Spleen (tissue), 7 donors: ENCODE data around the gene RNF11.

ENCODE experiments used
- POLR2A ChIP-seq, 3 donors: fragments of 450-650 bp; IDR thresholded peaks; one replicate each; pipeline ENCODE4 v1.5.1; 2017; ENCODE audit warnings: antibody characterized with exemption in 3 of 3, mild to moderate bottlenecking in 1 of 3
- TF ChIP-seq, protein P1 (sequence below), 11 experiments: fragments of 200-600 bp in 7 of 11; fragments of 450-650 bp in 4 of 11; sonication (generic) in 4 of 11; IDR thresholded peaks in 8 of 11; conservative IDR thresholded peaks in 3 of 11; 1 replicate in 7 of 11; 2 replicates in 4 of 11; pipeline versions ENCODE4 v1.4.0 to v1.8.0; 2016 to 2021; ENCODE audit warnings: antibody characterized with exemption in 11 of 11, inconsistent platforms in 4 of 11, mild to moderate bottlenecking in 1 of 11
- donor health status: DM: no; HTN: no; CAD: no; lungs with moderate emphysema.
- donor health status: DM: no; HTN: no; CAD: no.
- donor health status: DM: no; HTN: no; CAD: no.

- TF ChIP-seq, protein P1, sequence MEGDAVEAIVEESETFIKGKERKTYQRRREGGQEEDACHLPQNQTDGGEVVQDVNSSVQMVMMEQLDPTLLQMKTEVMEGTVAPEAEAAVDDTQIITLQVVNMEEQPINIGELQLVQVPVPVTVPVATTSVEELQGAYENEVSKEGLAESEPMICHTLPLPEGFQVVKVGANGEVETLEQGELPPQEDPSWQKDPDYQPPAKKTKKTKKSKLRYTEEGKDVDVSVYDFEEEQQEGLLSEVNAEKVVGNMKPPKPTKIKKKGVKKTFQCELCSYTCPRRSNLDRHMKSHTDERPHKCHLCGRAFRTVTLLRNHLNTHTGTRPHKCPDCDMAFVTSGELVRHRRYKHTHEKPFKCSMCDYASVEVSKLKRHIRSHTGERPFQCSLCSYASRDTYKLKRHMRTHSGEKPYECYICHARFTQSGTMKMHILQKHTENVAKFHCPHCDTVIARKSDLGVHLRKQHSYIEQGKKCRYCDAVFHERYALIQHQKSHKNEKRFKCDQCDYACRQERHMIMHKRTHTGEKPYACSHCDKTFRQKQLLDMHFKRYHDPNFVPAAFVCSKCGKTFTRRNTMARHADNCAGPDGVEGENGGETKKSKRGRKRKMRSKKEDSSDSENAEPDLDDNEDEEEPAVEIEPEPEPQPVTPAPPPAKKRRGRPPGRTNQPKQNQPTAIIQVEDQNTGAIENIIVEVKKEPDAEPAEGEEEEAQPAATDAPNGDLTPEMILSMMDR (IDR thresholded peaks at IDR 0.05 in 8 of 11, conservative IDR thresholded peaks at IDR 0.05 in 3 of 11), result no peak
- TF ChIP-seq POLR2A (IDR thresholded peaks at IDR 0.05), result no peak
Observed at GRCh38 chr1:51308636-51309035, 72.6 kb downstream of the RNF11 start.
